SU-DHL-6 (cell line): ENCODE measurements around the gene HOXA3.

ENCODE experiments used
- EZH2phosphoT487 ChIP-seq: fragments of 200-600 bp; sonication (generic), shearing (Covaris generic); conservative IDR thresholded peaks from 2 replicates; pipeline ENCODE4 v1.6.1; 2018; ENCODE audit warnings: mild to moderate bottlenecking, antibody characterized with exemption, low read length, moderate library complexity, mixed read lengths
- TF ChIP-seq, protein P1 (sequence below): fragments of 200-600 bp; sonication (generic); IDR thresholded peaks from one replicate; pipeline ENCODE4 v1.5.1; 2017; ENCODE audit warnings: antibody characterized with exemption, mild to moderate bottlenecking, low read length, moderate library complexity; ENCODE audit not compliant: insufficient read depth, poor library complexity, severe bottlenecking

DNA sequence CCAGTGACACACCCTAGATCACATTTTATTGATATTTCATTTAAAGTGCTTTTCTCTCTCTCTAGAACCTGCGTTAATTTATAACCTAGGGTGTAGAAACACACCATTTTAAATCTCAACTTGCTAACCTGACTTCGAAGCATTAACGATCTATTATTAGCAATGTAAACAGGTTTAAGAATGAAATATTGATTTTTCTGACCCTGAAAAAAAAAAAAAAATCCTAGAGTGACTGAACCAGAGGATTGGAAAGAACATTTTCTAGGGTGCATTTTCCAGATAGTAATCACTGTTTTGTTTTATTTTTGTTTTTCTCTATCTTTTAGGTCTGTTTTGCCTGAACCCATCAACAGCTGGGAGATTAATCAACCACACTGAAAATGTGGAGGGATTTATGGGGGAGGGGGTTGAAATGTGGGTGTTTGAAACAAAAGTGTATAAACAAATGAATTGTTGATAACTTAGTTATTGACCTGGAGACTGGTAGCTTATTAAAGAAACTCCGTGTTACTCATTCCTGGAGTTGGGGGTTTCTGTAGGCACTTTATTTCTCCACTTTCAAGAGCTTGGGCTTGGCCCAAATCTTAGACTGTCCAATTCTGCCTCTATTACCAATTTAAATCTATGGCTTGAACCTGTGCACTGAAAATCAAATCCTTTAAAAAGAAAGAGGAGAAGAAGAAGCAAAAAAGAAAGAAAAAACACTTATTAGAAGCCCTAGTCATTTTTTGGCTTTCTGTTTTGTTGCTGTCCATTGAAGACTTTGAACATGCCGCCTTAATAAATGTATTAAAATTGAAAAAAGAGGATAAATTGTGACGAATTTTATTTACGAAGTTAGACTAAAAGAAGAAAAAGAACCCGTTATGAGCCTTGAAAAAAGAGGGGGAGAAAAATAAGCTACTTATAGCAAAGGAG is 52.7 kb downstream of the HOXA3 start:
- TF ChIP-seq, protein P1, sequence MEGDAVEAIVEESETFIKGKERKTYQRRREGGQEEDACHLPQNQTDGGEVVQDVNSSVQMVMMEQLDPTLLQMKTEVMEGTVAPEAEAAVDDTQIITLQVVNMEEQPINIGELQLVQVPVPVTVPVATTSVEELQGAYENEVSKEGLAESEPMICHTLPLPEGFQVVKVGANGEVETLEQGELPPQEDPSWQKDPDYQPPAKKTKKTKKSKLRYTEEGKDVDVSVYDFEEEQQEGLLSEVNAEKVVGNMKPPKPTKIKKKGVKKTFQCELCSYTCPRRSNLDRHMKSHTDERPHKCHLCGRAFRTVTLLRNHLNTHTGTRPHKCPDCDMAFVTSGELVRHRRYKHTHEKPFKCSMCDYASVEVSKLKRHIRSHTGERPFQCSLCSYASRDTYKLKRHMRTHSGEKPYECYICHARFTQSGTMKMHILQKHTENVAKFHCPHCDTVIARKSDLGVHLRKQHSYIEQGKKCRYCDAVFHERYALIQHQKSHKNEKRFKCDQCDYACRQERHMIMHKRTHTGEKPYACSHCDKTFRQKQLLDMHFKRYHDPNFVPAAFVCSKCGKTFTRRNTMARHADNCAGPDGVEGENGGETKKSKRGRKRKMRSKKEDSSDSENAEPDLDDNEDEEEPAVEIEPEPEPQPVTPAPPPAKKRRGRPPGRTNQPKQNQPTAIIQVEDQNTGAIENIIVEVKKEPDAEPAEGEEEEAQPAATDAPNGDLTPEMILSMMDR, result no peak
- no peak for TF ChIP-seq EZH2phosphoT487
